ENCODE data around the gene C1orf52. TPM values are rescaled to one million over a fixed set of nuclear protein-coding genes. Genes with fewer than 3 reads are reported as not detected.
A peak's percentile ranks its signal among the peaks of the same experiment; 100 is the strongest.

Gene C1orf52
- total RNA-seq, 5 donors from 2014 or later (not counting 1 experiment from before 2014, with no cell fraction given): 29.8 to 48.6 (median 39.3) TPM

DNA sequence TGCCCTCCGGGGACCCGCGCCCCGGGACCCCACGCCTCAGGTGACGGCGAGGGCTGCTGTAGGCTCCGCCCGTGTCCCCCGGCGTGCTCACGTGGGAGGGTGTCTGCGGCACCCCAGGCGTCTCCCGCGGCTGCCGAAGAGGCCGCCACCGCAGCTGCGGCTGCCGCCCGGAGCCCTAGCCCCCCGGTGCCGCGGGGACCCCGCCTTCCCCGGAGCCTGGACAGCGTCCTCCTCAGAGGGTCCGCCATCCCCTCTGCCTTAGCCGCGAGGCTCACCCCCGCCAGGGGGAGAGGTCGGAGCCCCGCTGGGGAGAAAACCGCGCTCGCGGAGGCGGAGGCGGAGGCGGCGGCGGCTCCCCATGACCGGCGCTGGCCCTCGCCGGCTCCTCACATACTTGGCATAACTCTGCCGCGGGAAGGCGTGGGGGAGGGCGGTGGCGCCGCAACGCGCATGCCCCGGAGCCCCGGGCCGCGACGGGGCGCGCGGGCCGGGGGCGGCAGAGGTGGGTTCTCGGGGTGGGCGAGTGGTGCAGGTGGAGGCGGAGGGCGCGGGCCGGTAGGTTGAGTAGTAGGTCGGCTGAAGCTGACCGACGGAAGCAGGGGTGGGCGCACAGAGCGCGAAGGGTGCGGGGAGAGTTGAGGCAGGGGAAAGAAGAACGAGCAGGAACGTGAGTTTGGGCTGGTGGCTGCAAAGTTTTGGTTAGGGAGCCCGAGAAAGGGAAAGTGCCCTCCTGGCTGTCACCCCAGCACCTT is 57.9 kb downstream of the C1orf52 start:
- H3K4me1 Mint-ChIP-seq: peaks cover 36 to 40% (median 37%) of the 10 kb centered on the region in 3 donors

GRCh38 chr1:85200463-85201339 is 58.8 kb downstream of the C1orf52 start, which contains the start of gene SYDE2:
SYDE2 (minus strand) TSS chr1:85201016; CDS start chr1:85200996, 20 bp downstream.
- Mint-ChIP-seq H3K27ac (peak within 1 kb of the TSS; percentile 98 to 99), H3K36me3 (peaks cover 3% of the 10 kb centered on the region), H3K27me3 (peaks cover 0 to 8% of the 10 kb centered on the region in 2 donors), H3K9me3 (no peaks in the 10 kb centered on the region), H3K4me3 (peak within 1 kb of the TSS; percentile 96 to 98 (median 98)), H3K4me1 (peaks cover 41 to 47% (median 44%) of the 10 kb centered on the region in 3 donors)
- WGBS (ENCODE audit: insufficient coverage): under 1% methylated on average over 99 of the region's 99 CpGs
- Histone ChIP-seq H3K36me3 (ENCODE audit: control insufficient read depth in 2 of 2, extremely low read depth in 1 of 2, insufficient read depth in 1 of 2, low read length in 1 of 2) (no peaks in the 10 kb centered on the region), H3K4me3 (ENCODE audit: control insufficient read depth in 1 of 2, extremely low read depth in 1 of 2, low read length in 1 of 2) (peak within 1 kb of the TSS; percentile 63 to 68), H3K27ac (ENCODE audit: low read length) (peak within 1 kb of the TSS; percentile 49), H3K4me1 (ENCODE audit: control insufficient read depth in 1 of 2, extremely low read depth in 1 of 2, insufficient read depth in 2 of 2, low read length in 2 of 2) (peaks cover 3 to 10% of the 10 kb centered on the region in 2 experiments), H3K27me3 (replicated peaks in 1 of 2; ENCODE audit: control insufficient read depth in 2 of 2, extremely low read depth in 1 of 2, insufficient read depth in 2 of 2, low read length in 1 of 2) (peaks cover 5 to 17% of the 10 kb centered on the region in 2 experiments), H3K9me3 (no peaks in the 10 kb centered on the region)
- ATAC-seq (replicated peaks in 1 of 4) (peak; percentile 82 to 88 (median 84)), DNase-seq (peak; percentile 64 to 88 (median 77))
- ChIA-PET POLR2A (interaction anchor here in 1 of 2 donors (0.5 to 1.0 kb wide), 5 partner anchors 9 to 497 kb away, joined by 3 to 24 read pairs (median 4); partner anchors contain the start of gene BCL10), CTCF (interaction anchor here (0.6 to 1.7 kb wide), 9 partner anchors 9 to 151 kb away, joined by 3 to 7 read pairs (median 4); partner anchors contain the start of gene C1orf52 (in 1 of the 2))

More for the DNA sequence above, 57.9 kb downstream of the C1orf52 start:
- Histone ChIP-seq H3K27ac (ENCODE audit: low read length) (peak overlapping the region; percentile 49), H3K4me3 (ENCODE audit: control insufficient read depth in 1 of 2, extremely low read depth in 1 of 2, low read length in 1 of 2) (peak overlapping the region; percentile 63 to 68), H3K9me3 (no peaks in the 10 kb centered on the region), H3K27me3 (replicated peaks in 1 of 2; ENCODE audit: control insufficient read depth in 2 of 2, extremely low read depth in 1 of 2, insufficient read depth in 2 of 2, low read length in 1 of 2) (peaks cover 5 to 17% of the 10 kb centered on the region in 2 experiments), H3K4me1 (ENCODE audit: control insufficient read depth in 1 of 2, extremely low read depth in 1 of 2, insufficient read depth in 2 of 2, low read length in 2 of 2) (peaks cover 3 to 10% of the 10 kb centered on the region in 2 experiments), H3K36me3 (ENCODE audit: control insufficient read depth in 2 of 2, extremely low read depth in 1 of 2, insufficient read depth in 1 of 2, low read length in 1 of 2) (no peaks in the 10 kb centered on the region)
- Mint-ChIP-seq H3K36me3 (peaks cover 3% of the 10 kb centered on the region), H3K9me3 (no peaks in the 10 kb centered on the region), H3K27ac (peak overlapping the region; percentile 98 to 99), H3K27me3 (peaks cover 0 to 11% of the 10 kb centered on the region in 2 donors), H3K4me3 (peak overlapping the region; percentile 96 to 98 (median 98))
- peak; percentile 49 to 85 (median 70) for DNase-seq
- peak; percentile 77 to 80 (median 79) for ATAC-seq (replicated peaks in 1 of 4)
- CTCF ChIA-PET: interaction anchor here (0.6 to 2.0 kb wide), 4 partner anchors 54 to 257 kb away, joined by 3 to 9 read pairs (median 4); no protein-coding TSS in a partner anchor
- POLR2A ChIA-PET: interaction anchor here (0.6 to 1.1 kb wide), 6 partner anchors 20 to 424 kb away, joined by 3 to 24 read pairs (median 5); partner anchors contain the start of gene BCL10 (in 1 of the 2)
- WGBS (ENCODE audit: insufficient coverage): under 1% methylated on average over 81 of the region's 81 CpGs

Other genes starting within 250 kb of the C1orf52 start
- gene MCOLN3, start 211.2 kb downstream of the C1orf52 start, total RNA-seq: 1 to 10 TPM; 2.1 to 7.2 (median 2.8) TPM
- 1 to 10 TPM; 4.5 to 9.2 (median 5.8) TPM for gene SYDE2, start 58.6 kb downstream of the C1orf52 start, total RNA-seq
- gene BCL10, start 17.0 kb upstream of the C1orf52 start, total RNA-seq: 10 to 100 TPM; 25.8 to 40.0 (median 28.0) TPM
- gene DDAH1, start 205.5 kb upstream of the C1orf52 start, total RNA-seq: under 1 TPM in 3 of 5 donors, not detected in 2; 0.16 to 0.47 (median 0.32) TPM